SW480 (cell line): ENCODE data around the gene ACOXL.
A peak's percentile ranks its signal among the peaks of the same experiment; 100 is the strongest.
"Not testable (repeated sequence)": the region's sequence is repeated elsewhere in the genome, so short reads cannot be mapped to it uniquely, and the experiment has no call there.

ENCODE experiments used
- DNase-seq: peaks from one replicate; pipeline ENCODE4 v3.0.0-alpha.2; 2016; ENCODE audit warnings: low spot score

ACOXL gene

DNA sequence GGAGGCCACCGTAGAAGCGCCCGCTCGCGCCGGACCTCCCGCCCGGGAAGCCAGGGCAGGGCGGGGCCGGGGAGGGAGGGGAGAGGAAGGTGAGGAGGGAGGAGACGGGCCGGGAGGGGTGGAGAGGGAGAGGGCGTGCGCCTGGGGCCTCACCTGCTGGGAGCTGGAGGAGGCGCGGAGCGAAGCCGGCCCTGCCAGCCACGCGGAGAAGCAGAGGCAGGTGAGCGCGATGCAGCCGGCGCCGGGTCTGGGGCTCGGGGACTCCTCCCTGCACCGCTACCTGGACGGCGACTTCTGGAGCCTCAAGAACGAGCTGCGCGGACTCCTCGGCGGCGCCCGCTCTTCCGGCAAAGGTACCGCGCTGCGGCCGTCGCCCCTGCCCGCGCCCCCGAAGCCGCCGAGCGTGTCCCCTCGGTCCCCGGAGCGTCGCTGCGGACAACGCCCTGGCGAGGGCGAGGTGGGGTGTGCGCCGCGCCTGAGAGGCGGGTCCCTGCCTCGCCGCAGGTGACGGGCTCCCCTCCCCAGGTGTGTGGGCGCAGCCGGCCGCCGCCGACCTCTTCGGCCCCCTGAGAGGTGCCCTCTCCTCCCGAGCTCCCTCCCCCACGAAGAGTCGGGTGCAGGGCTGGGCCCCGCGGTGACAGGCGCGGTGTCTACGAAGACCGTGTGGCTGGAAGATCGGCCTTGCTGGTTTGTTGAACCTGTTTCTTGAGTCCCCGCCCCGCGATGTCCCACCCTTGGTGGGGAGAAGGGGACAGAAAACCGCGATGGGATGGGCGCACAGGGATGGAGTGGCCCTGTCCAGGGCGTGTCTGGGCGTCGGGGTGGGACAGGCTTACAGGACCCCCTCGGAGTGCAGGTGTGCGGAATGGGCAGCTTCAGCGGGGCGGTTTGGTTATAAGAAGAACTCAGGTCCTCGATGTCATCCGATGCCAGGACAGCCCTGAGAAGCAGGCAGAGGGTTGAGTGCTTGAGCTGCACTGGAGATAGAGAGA lies at the start of gene ACOXL:
TSS of gene ACOXL (plus strand) at position 152 of the 992 bp plus-strand sequence. CDS start 35,817 bp downstream, outside the sequence.
- peak; percentile 67 for DNase-seq

DNA sequence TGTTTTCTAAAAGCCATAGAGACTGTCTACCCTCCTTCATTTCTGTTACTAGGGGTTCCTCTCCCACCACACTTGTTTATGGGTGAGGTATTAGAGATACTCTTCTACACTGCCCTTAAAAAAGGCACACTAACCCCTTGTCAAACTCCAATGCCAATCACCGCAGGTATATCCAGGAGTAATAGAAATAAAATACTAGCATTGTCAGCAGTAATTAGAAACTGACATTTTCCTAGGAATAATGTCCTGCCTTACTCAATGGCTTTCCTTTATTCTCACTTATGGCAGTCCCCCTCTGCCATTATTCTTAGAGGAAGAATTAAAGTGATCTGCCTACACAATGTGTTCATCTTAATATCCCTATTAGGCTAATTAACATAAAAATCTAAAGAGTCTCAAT lies 49.5 kb upstream of the ACOXL start:
- no peak for DNase-seq

DNA sequence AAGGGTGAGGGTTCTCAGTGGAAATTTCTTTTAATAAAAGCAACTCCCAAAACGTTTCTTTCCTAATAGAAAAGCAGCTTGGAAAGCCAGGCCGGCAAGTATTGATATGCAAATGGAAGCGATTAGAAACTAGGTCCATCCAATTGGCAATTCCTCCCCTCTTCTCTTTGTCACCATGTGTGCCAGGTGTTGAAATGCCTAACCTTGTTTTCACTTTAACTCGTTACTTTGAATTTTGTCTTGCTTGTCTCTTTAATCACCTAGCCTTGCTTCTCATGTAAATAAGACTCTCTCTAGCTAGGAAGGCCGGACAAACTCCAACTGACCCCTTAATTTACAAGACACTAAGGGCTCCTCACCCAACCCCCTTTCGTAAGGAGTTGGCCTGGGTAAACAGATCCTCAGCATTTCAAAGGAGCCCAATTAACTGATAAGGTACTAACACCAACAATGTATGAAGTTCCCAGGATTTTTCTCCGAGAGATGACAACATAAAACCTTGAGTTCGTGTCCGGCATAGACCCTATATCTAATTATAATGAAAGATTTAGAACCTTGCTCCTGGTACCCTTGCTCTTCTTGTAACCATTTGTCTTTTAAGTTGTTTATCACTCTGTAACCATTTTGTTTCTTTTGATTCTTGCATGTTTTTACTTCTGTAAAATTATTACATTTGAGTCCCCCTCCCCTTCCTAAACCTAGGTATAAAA lies 44.4 kb upstream of the ACOXL start:
- not testable (repeated sequence) for DNase-seq

GRCh38 chr2:110688594-110689091 lies 43.7 kb upstream of the ACOXL start:
- peak; percentile 57 for DNase-seq

- DNase-seq = no peak
Observed at GRCh38 chr2:110690083-110690965, 42.0 kb upstream of the ACOXL start.

DNA sequence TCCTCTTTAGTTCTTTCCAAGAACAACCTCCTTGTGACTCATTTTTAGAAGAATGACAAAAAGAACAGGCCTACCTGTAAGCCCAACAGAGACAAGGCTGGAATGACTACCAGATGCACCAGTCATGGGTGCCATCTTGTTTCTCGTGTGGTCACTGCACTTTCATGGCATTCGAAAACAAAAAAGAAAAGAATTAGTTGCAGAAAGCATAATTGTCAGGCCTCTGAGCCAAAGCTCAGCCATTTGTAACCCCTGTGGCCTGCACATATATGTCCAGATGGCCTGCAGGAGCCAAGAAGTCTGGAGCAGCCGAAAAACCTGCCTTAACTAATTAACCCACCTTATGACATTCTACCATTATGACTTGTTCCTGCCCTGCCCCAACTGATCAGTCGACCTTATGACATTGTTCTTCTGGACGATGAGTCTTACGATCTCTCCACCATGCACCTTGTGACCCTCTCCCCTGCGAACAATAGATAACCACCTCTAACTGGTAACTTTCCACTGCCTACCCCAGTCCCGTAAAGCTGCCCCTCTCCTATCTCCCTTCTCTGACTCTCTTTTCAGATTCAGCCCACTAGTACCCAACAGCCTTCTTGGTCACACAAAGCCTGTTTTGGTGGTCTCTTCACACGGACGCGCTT lies 40.6 kb upstream of the ACOXL start:
- no peak for DNase-seq

GRCh38 chr2:110695146-110695898 lies 37.1 kb upstream of the ACOXL start:
- DNase-seq = not testable (repeated sequence)

- not testable (repeated sequence) for DNase-seq
Observed at GRCh38 chr2:110698253-110698652, 34.1 kb upstream of the ACOXL start.

DNA sequence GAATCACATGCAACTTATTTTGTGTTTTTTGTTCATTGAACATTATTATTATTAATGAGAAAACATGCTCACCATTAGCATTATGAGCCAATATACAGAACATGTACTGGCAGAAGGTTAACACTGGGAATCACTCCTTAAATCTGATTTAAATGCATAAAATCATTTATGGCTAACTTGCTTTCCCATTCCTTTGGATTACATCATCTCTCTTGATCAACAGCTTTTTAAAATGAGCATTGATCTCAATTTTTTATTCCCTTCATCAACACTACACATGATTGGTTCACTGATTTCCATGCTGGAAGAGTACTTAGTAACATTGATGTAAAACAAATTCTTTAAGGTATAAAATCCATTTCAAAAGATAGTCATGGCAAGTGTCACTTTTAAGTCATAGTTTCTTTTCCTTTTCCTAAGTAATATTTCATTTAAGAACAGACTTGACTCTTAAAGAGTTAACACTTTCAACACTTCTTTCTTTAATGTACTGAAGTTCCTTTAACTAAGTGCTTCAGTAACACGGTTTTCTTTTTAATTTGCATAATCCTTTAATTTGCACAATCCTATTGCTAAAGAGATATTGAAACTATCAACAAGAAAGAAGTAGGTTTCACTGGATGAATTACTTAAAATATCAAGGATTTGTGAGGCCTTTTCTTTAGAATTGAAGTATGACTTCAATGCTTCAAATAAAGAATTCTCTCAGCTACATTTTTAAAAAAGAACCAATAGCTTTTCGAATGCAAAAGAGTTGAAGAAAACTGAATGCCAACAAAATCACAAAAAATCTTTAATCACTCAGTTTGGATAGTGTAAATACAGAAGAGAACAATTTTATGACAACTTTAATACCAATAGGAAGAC lies 29.6 kb upstream of the ACOXL start:
- no peak for DNase-seq

- DNase-seq = no peak
Observed at GRCh38 chr2:110707386-110707965, 24.9 kb upstream of the ACOXL start.

- no peak for DNase-seq
Observed at GRCh38 chr2:110708455-110708854, 23.9 kb upstream of the ACOXL start.

DNA sequence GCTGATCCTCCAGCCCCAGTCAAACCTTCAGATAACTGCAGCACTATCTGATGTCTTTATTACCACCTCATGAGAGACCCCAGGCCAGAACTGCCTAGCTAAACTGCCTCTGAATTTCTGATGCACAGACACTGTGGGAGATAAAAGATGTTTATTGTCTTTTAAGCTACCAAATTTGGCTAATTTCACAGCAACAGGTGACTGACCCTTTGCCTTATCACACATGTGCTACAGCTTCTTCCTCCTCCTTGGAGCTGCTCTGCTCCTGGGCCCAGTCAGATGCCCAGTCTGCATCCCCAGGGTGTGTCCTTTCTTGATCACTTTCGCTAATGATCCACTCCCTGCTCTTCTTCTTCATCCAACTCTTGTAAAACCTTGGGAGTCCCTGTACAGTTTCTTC lies 19.6 kb upstream of the ACOXL start:
- DNase-seq = no peak

- peak; percentile 88 for DNase-seq
Observed at GRCh38 chr2:110713513-110714362, 18.6 kb upstream of the ACOXL start.

- DNase-seq = no peak
Observed at GRCh38 chr2:110714452-110715224, 17.7 kb upstream of the ACOXL start.

DNA sequence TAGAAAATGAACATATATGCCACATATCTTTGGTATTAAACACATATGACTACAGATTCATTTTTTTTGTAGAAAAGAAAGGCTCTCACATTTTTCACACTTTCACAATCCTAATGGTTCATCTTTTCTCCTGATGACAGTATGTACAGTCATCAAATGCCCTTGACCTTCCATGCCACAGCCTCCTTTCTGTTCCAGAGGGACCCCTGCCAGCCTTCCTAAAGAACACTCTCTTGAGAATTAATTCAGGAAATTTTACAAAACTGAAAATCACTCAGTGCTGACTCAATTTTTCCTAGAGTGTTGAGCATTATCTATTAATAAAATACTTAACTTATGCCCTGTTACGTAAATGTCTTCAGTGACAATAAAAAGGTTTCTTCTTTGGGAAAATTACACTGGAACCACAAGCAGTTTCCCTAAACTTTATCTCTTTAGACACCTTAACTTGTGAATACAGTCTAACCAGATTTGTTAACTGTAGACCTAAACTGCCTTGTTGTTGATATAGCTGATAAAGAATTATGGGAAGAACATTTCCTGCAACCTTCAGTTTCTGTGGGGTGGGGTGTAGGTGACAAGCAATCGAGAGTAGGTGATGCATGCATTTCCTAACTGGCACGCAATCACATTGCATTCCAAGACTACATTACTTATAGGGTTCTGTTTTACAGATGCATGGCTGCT lies 15.3 kb upstream of the ACOXL start:
- no peak for DNase-seq

DNA sequence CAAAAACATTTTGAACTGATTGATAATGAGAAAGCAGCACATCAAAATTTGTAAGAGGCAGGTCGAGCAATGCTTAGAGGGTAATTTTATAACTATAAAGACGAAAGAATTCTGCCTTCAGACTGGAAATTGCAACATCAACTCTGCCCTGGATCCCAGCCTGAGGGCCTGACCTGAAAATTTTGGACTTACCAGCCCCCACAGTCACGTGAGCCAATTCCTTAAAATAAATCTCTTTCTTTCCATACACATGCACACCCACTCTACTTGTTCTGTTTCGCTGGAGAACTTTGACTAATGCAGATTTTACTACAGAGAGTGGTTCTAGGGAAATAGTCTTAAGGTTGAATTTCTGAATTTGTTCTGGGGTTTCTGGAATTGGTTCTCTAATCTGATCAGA lies 14.6 kb upstream of the ACOXL start:
- no peak for DNase-seq

- no peak for DNase-seq
Observed at GRCh38 chr2:110718382-110718781, 14.0 kb upstream of the ACOXL start.
